Epithelial cell of proximal tubule (primary cell): ENCODE data around the gene AMIGO1. TPM values are rescaled to one million over a fixed set of nuclear protein-coding genes. Genes with fewer than 3 reads are reported as not detected.
A peak's percentile ranks its signal among the peaks of the same experiment; 100 is the strongest.

ENCODE experiments used
- DNase-seq: peaks from one replicate; pipeline ENCODE4 v3.0.0-alpha.2; 2011; ENCODE audit warnings: low read depth
- H3K4me3 ChIP-seq: 2 replicates; pipeline ENCODE4 v1.5.1; 2011; ENCODE audit warnings: low read depth, mild to moderate bottlenecking, low read length
- CTCF ChIP-seq: conservative IDR thresholded peaks from 2 replicates; pipeline ENCODE4 v1.5.1; 2012; ENCODE audit warnings: low read depth, mild to moderate bottlenecking, low read length
- total RNA-seq: library from RNA; depleted of rRNA; stranded (reverse); fragments of >200 nt; gene quantifications from 2 replicates; pipeline ENCODE4 v1.2.3, GENCODE V29; 2015

Gene AMIGO1
- total RNA-seq = 0.87 and 0.92 TPM in 2 replicates

GRCh38 chr1:109509176-109510134 lies at the start of gene AMIGO1:
Gene AMIGO1 (minus strand): TSS chr1:109509727. CDS start chr1:109508912, 815 bp downstream.
- H3K4me3 ChIP-seq = peak within 1 kb of the TSS; percentile 64
- no peak for TF ChIP-seq CTCF
- no peak for DNase-seq

GRCh38 chr1:109557520-109557919 lies 48.0 kb upstream of the AMIGO1 start:
- no peak for TF ChIP-seq CTCF
- no peak overlapping the region for H3K4me3 ChIP-seq
- no peak for DNase-seq

GRCh38 chr1:109556563-109556962 lies 47.0 kb upstream of the AMIGO1 start:
- H3K4me3 ChIP-seq = no peak overlapping the region
- DNase-seq = no peak
- TF ChIP-seq CTCF = no peak

GRCh38 chr1:109548321-109549267 lies 39.1 kb upstream of the AMIGO1 start, which contains the start of gene GNAI3:
Gene GNAI3 (plus strand): TSS chr1:109548615. CDS start chr1:109548721, 106 bp downstream.
- DNase-seq = peak; percentile 66
- no peak for TF ChIP-seq CTCF
- H3K4me3 ChIP-seq = peak within 1 kb of the TSS; percentile 92

- no peak for TF ChIP-seq CTCF
- peak overlapping the region; percentile 92 for H3K4me3 ChIP-seq
- DNase-seq = no peak
Measured at GRCh38 chr1:109547463-109548320, 38.2 kb upstream of the AMIGO1 start.
